ENCODE results near the gene BBS9. TPM values are rescaled to one million over a fixed set of nuclear protein-coding genes. Genes with fewer than 3 reads are reported as not detected.

Gene BBS9
- total and polyA plus RNA-seq, 2 donors (not counting 3 experiments of a cell fraction or from before 2014, with no cell fraction given): 5.7 to 17.4 TPM

DNA sequence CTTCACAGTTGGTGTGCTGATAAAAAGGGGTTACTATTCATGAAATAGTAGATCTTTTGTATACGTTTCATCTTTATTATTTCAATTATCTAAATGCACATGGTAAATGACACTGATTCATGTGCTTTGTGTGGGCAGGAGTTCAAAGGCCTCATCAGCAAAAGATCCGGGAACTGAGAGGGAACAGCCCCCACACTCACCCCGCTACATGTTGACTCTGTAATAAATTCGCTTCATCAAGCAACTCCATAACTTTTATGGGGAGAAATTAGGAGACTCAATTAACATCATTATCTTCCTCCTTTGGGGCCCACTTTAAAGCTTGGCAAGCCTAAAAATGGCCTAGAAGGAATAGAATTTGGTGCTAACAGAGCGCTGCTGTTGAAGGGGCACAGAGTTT lies 525.3 kb downstream of the BBS9 start:
- Histone ChIP-seq H3K9me3 (replicated peaks; ENCODE audit: control insufficient read depth, insufficient read depth, low read length) (no peaks in the 10 kb centered on the region), H3K4me1 (ENCODE audit: control insufficient read depth, extremely low read depth, insufficient read depth, low read length) (no peaks in the 10 kb centered on the region), H3K27ac (ENCODE audit: insufficient read depth, low read depth, low read length) (no peak overlapping the region), H3K36me3 (ENCODE audit: control insufficient read depth in 2 of 2, extremely low read depth in 1 of 2, insufficient read depth in 2 of 2, low read length in 2 of 2) (no peaks in the 10 kb centered on the region), H3K9ac (replicated peaks; ENCODE audit: extremely low read depth, insufficient read depth, low read length) (no peak overlapping the region), H3K27me3 (ENCODE audit: control insufficient read depth in 2 of 2, insufficient read depth in 2 of 2, low read length in 2 of 2) (no peaks in the 10 kb centered on the region), H3K79me2 (ENCODE audit: control insufficient read depth, insufficient read depth, low read length) (no peaks in the 10 kb centered on the region), H3K4me2 (ENCODE audit: insufficient read depth, low read length) (no peak overlapping the region), H3K9me1 (replicated peaks; ENCODE audit: control insufficient read depth, extremely low read depth, insufficient read depth, low read length) (no peaks in the 10 kb centered on the region), H4K20me1 (replicated peaks; ENCODE audit: control insufficient read depth, extremely low read depth, insufficient read depth, low read length) (no peaks in the 10 kb centered on the region), H2AFZ (ENCODE audit: low read depth, low read length) (no peak overlapping the region), H3K4me3 (replicated peaks in 1 of 3; ENCODE audit: insufficient read depth in 1 of 3, low read depth in 1 of 3, low read length in 3 of 3) (no peak overlapping the region)
- intact Hi-C loops (cut with micrococcal nuclease) (no loop called here), dilution Hi-C loops (cut with MboI; ENCODE audit: extremely low pct_ligation_motif_present, low sequenced_read_pairs) (no loop called here)
- CTCF ChIA-PET: no interaction called here
- no TSS peak for BruUV-seq (replicated peaks)
- no peak for DNase-seq (ENCODE audit: low read depth, low spot score)
- POLR2A ChIA-PET: no interaction called here
- FAIRE-seq: no peak
- TF ChIP-seq EZH2 (IDR thresholded peaks at IDR 0.05; ENCODE audit: borderline replicate concordance, low read depth, low read length, severe bottlenecking) (no peak), CTCF (IDR thresholded peaks at IDR 0.05; ENCODE audit: extremely low read depth in 1 of 2, insufficient read depth in 1 of 2, low read depth in 1 of 2, low read length in 2 of 2) (no peak)

Small RNA genes lying within 50 kb of the gene (small RNA-seq; reads per million reads assigned to genes)
- gene AC007312.1 (ENCODE audit: insufficient read depth, insufficient read length, low read depth, low replicate concordance) (not detected), gene AC074338.1 (ENCODE audit: insufficient read depth, insufficient read length, low read depth, low replicate concordance) (not detected), gene RNA5SP229 (ENCODE audit: insufficient read depth, insufficient read length, low read depth, low replicate concordance) (not detected)

Other genes with a start within 250 kb of the BBS9 start
- gene KBTBD2, start 237.8 kb upstream of the BBS9 start, total RNA-seq: 36.6 and 37.0 TPM in 2 replicates
- gene KBTBD2, start 237.8 kb upstream of the BBS9 start, polyA plus RNA-seq: 19.8 and 24.8 TPM in 2 replicates
- 112 and 124 TPM in 2 replicates for gene FKBP9, start 172.1 kb upstream of the BBS9 start, total RNA-seq
- gene FKBP9, start 172.1 kb upstream of the BBS9 start, polyA plus RNA-seq: 88.7 and 100 TPM in 2 replicates
- gene NT5C3A, start 66.8 kb upstream of the BBS9 start, total RNA-seq: 22.0 and 22.6 TPM in 2 replicates
- 4.3 and 7.1 TPM in 2 replicates for gene NT5C3A, start 66.8 kb upstream of the BBS9 start, polyA plus RNA-seq
- gene RP9, start 20.2 kb upstream of the BBS9 start, total RNA-seq: 18.5 and 20.9 TPM in 2 replicates
- 15.1 and 16.0 TPM in 2 replicates for gene RP9, start 20.2 kb upstream of the BBS9 start, polyA plus RNA-seq

Measured in endothelial cell of umbilical vein (primary cell).